ENCODE results near the gene CDH13.

DNA sequence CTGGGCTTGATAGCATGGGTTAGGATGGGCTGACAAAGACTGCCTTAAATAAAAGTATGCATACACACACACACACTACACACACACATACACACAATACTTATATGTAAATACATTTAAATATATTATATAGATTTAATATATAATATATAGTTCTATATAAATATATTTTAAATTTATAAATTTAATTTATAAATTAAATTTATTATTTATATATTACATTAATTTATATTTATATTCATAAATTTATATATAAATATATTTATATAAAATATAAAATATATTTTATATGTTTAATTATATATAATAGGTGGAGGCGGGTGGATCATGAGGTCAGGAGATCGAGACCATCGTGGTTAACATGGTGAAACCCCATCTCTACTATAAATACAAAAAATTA lies 83.2 kb downstream of the CDH13 start:
- TF ChIP-seq CTCF (conservative IDR thresholded peaks at IDR 0.05; ENCODE audit: low read length) (no peak), EZH2phosphoT487 (IDR thresholded peaks at IDR 0.05; ENCODE audit: borderline replicate concordance, low read depth, low read length) (no peak)

All from OCI-LY7 (cell line).